ENCODE results near the gene MZF1.

The MZF1 gene

DNA sequence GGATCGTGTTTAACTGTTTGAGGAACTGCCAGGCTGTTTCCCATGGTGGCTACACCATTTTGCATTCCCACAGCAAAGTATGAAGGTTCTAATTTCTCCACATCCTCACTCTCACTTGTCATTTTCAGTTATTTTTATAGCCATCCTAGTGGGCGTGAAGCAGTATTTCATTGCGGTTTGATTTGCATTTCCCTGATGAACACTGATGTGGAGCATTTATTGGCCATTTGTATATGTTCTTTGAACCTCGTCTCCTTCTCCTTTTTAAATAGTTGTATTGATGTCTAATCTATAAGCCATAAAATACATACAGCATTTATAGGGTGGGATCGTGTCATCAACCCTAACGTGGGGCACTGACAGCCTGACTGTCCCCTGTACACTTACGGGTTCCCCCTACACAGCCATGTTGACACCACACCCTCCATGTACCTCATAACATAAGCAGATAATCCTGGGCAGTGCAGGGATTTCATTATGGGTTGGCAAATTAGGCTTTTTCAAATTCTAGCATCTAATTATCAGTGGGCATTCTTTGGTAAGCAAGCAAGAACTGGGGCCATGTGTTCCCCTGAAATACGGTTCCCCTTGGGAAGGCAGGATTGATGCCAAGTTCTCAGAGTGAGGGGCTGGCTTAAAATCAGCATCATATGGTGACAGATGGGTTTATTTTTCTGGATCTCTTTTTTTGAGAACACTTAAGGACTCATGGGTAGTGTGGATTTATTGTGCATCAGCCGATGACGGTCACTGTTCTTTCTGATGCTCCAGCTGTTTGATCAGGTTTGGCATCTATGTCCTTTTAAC, 41.9 kb downstream of the MZF1 start:
- Histone ChIP-seq H3K9me3 (ENCODE audit: insufficient read depth, low read length, severe bottlenecking) (no peaks in the 10 kb centered on the region), H3K4me2 (ENCODE audit: insufficient read depth, low read length) (no peak overlapping the region), H3K36me3 (ENCODE audit: insufficient read depth, low read length) (no peaks in the 10 kb centered on the region), H3K27me3 (ENCODE audit: insufficient read depth, low read length, poor library complexity) (no peaks in the 10 kb centered on the region), H3K4me1 (ENCODE audit: insufficient read depth, low read length) (no peaks in the 10 kb centered on the region), H3K4me3 (ENCODE audit: low read depth in 1 of 2, low read length in 2 of 2) (no peak overlapping the region), H3K27ac (ENCODE audit: low read length) (no peak overlapping the region), H2AFZ (ENCODE audit: low read depth, low read length) (no peak overlapping the region), H3K79me2 (ENCODE audit: insufficient read depth, low read length) (no peaks in the 10 kb centered on the region), H4K20me1 (ENCODE audit: insufficient read depth, low read length) (no peaks in the 10 kb centered on the region), H3K9ac (ENCODE audit: low read depth, low read length) (no peak overlapping the region)
- no peak for DNase-seq
- ATAC-seq (ENCODE audit: insufficient read depth, low read depth): no peak
- TF ChIP-seq EZH2 (IDR thresholded peaks at IDR 0.05; ENCODE audit: borderline replicate concordance, low read depth, low read length, severe bottlenecking): no peak
- no peak for TF ChIP-seq CTCF (IDR thresholded peaks at IDR 0.05; ENCODE audit: borderline replicate concordance, extremely low read depth, low read length, poor library complexity, severe bottlenecking)

DNA sequence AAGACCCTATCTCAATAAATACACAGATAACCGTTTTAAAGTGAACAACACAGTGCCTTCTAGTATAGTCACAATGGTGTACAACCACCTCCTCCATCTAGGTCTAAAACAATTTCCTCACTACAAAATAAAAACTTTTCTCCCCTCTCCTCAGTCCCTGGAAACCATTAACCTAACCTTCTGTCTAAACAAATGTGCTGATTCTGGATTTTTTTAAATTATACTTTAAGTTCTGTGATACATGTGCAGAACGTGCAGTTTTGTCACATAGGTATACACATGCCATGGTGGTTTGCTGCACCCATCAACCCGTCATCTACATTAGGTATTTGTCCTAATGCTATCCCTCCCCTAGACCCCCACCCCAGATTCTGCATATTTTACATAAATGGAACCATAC, 43.7 kb downstream of the MZF1 start:
- TF ChIP-seq EZH2 (IDR thresholded peaks at IDR 0.05; ENCODE audit: borderline replicate concordance, low read depth, low read length, severe bottlenecking) (no peak), CTCF (IDR thresholded peaks at IDR 0.05; ENCODE audit: borderline replicate concordance, extremely low read depth, low read length, poor library complexity, severe bottlenecking) (no peak)
- Histone ChIP-seq H3K4me2 (ENCODE audit: insufficient read depth, low read length) (no peak overlapping the region), H2AFZ (ENCODE audit: low read depth, low read length) (no peak overlapping the region), H4K20me1 (ENCODE audit: insufficient read depth, low read length) (no peaks in the 10 kb centered on the region), H3K27me3 (ENCODE audit: insufficient read depth, low read length, poor library complexity) (no peaks in the 10 kb centered on the region), H3K4me1 (ENCODE audit: insufficient read depth, low read length) (no peaks in the 10 kb centered on the region), H3K4me3 (ENCODE audit: low read depth in 1 of 2, low read length in 2 of 2) (no peak overlapping the region), H3K27ac (ENCODE audit: low read length) (no peak overlapping the region), H3K36me3 (ENCODE audit: insufficient read depth, low read length) (no peaks in the 10 kb centered on the region), H3K79me2 (ENCODE audit: insufficient read depth, low read length) (no peaks in the 10 kb centered on the region), H3K9ac (ENCODE audit: low read depth, low read length) (no peak overlapping the region), H3K9me3 (ENCODE audit: insufficient read depth, low read length, severe bottlenecking) (no peaks in the 10 kb centered on the region)
- no peak for DNase-seq
- ATAC-seq (ENCODE audit: insufficient read depth, low read depth): no peak

GRCh38 chr19:58522709-58523108, 50.4 kb downstream of the MZF1 start:
- no peaks in the 10 kb centered on the region for H3K9me3 ChIP-seq (ENCODE audit: insufficient read depth, low read length, severe bottlenecking)
- H3K9ac ChIP-seq (ENCODE audit: low read depth, low read length): no peak overlapping the region
- H3K4me2 ChIP-seq (ENCODE audit: insufficient read depth, low read length): no peak overlapping the region
- H4K20me1 ChIP-seq (ENCODE audit: insufficient read depth, low read length): peaks cover 10% of the 10 kb centered on the region
- peaks cover 24% of the 10 kb centered on the region for H3K79me2 ChIP-seq (ENCODE audit: insufficient read depth, low read length)
- DNase-seq (no peak), ATAC-seq (ENCODE audit: insufficient read depth, low read depth) (no peak)
- H3K4me1 ChIP-seq (ENCODE audit: insufficient read depth, low read length): peaks cover 21% of the 10 kb centered on the region
- no peaks in the 10 kb centered on the region for H3K27me3 ChIP-seq (ENCODE audit: insufficient read depth, low read length, poor library complexity)
- TF ChIP-seq CTCF (IDR thresholded peaks at IDR 0.05; ENCODE audit: borderline replicate concordance, extremely low read depth, low read length, poor library complexity, severe bottlenecking) (no peak), EZH2 (IDR thresholded peaks at IDR 0.05; ENCODE audit: borderline replicate concordance, low read depth, low read length, severe bottlenecking) (no peak)
- H2AFZ ChIP-seq (ENCODE audit: low read depth, low read length): no peak overlapping the region
- no peak overlapping the region for H3K4me3 ChIP-seq (ENCODE audit: low read depth in 1 of 2, low read length in 2 of 2)
- peaks cover under 1% of the 10 kb centered on the region; the same call in 1 of the 2 replicates for H3K36me3 ChIP-seq (ENCODE audit: insufficient read depth, low read length)
- H3K27ac ChIP-seq (ENCODE audit: low read length): no peak overlapping the region
